HG02571 (cell line): ENCODE results near the gene KRT15.

ENCODE experiments used
- ATAC-seq: cut with Tn5 transposase; IDR thresholded peaks from one replicate; pipeline ENCODE4 v1.9.1; 2021; ENCODE audit warnings: mild to moderate bottlenecking, moderate library complexity; ENCODE audit not compliant: unreplicated experiment

Gene KRT15

DNA sequence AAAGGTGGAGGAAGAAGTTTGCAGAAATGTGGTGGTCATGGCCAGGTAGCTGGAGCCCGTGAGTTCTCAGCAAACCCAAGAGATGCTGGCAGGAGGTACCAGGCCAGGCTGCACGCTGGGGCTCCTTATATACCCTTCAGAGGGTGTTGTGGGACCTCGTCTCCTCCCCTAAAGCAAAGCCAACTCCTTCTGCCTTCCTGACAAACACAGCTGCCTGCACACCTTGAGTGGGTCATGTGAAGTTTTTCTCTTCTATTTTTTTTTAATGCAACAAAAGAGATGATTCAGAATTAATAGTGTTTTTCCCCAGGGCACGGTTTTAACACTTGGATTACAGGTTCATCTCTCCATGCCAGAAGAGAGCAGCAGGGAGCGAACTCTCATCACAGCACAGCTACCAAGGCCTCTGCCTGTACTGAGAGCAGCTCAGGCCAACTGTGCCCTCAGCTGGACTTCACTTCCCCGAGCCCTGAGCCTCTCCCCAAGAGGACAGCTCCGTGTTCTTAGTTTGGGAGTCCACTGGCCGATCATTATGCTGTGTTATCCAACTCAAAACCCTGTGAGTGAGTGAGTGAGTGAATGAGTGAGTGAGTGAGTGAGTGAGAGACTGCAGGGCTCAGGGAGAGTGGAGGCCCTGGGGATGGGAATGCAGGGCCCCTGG is at the start of gene KRT15:
Gene KRT15 (minus strand): TSS at position 102 of the 661 bp plus-strand sequence. CDS start 63 bp downstream, at position 39.
- ATAC-seq, result no peak

DNA sequence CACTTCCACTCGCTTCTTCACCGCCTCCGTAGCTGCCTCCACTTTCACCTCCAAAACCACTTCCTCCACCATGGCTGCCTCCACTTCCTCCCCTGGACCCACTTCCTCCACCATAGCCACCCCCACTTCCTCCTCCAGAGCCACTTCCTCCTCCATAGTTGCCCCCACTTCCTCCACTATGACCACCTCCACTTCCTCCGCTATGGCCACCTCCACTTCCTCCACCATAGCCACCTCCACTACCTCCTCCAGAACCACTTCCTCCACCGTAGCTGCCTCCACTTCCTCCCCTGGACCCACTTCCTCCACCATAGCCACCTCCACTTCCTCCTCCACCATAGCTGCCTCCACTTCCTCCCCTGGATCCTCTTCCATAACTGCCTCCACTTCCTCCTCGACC is 48.6 kb upstream of the KRT15 start:
- ATAC-seq, result no peak

DNA sequence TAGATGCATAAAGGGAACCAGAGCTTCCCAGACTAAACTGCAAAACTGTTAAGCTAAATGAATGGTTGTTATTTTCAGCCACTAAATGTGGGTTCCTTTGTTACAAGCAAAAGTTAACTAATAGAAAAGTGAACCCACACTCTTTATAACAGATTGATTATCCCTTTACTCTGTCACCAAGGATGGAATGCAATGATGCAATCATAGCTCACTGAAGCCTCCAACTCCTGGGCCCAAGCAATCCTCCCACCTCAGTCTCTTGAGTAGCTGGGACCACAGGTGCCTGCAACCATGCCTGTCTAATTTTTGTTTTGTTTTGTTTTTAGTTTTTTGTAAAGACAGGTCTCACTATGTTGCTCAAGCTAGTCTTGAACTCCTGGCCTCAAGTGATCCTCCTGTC is 46.6 kb upstream of the KRT15 start:
- no peak for ATAC-seq

DNA sequence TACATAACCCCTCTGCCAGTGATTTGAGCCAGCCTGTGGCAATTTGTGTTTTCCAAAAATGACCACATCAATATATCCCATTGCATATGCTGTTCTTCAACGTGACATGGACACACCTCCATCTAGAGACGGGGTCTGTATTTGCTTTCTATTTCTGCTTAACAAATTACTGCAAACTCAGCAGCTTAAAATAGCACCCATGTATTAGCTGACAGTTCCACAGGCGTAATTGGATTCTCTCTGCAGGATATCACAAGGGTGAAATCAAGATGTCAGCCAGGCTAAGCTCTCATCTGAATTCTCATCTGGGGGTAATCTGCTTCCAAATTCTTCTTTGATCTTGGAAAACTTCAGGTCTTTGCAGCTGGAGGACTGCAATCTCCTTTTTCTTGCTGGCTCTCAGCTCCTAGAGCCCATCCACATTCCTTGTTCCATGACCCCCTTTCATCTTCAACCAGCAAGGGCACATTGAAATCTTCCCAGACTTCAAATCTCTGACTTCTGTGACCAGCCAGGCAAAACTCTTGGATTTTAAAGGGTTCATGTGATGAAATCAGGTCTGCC is 45.0 kb upstream of the KRT15 start:
- no peak for ATAC-seq

GRCh38 chr17:41561554-41561953 is 42.9 kb upstream of the KRT15 start:
- no peak for ATAC-seq

DNA sequence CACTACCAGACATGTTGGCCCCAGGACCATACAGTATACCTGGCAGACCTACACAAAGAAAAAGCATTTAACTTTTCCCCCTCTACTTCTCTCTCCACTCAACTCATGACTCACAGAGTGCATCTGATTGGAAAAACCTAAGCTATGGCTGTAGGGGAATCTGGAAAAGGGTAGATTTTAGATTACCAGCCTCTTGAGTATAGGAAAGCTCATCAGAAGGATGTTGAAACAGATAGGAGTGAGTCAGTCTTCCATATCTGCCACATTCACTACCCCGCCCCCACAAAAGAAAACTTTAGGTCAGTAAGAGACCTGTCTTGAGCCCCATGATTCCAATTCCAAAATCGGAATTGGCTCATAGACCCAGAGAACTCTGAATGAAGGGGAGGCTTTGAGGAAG is 40.9 kb upstream of the KRT15 start:
- ATAC-seq, result no peak

- no peak for ATAC-seq
Observed at GRCh38 chr17:41556931-41557330, 38.2 kb upstream of the KRT15 start.

DNA sequence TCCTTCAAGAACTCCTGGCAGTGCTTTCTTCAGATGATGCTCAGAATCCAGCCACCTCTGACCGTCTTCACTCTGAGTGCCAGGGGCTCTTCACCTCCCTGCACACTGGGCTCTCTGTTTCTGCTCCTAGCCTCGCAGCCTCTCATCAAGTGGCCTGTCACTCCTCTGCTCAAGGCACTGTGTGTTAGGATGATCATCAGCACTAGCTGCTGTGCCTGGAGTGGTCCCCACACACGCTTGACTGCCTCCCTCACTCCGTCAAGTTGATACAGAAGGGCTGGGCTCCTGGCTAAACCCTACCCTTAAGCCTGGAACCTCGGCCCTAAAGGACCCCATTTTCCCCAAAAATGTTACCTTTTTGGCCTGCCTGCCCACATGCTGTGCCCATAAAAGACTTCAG is 37.6 kb upstream of the KRT15 start:
- ATAC-seq, result no peak

GRCh38 chr17:41555105-41555887 is 36.6 kb upstream of the KRT15 start:
- no peak for ATAC-seq

DNA sequence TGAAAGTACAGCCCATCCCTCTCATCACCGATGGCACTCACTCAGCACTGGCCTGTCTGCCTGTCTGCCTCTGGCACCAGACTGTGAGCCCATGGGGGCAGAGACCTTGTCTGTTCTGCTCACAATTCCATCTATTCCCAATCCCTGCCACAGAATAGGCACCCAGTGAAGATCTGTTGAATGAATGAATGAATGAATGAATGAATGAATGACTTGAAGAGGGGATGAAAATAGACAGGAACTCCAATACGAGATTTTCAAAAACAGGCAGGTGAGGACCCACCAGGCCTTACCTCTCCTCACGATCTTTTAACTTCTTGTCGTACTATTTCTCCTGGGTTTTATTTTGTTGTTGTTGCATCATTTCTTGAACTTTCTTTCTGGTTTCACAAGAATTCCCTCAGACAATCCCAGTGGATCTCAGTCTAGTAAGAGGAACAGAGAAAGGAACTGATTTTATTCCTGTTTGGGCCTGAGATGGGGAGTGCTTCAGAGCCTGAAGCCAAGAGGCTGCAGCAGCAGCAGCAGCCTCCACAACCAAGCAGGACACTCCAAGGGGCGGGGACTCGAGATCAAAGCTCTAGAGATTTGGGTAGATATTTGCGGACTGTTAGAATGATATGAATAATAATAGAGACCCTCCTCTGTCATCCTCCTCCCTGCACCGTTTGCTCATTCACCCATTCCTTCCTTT is 35.4 kb upstream of the KRT15 start:
- no peak for ATAC-seq

- ATAC-seq, result no peak
Observed at GRCh38 chr17:41553176-41553575, 34.5 kb upstream of the KRT15 start.

DNA sequence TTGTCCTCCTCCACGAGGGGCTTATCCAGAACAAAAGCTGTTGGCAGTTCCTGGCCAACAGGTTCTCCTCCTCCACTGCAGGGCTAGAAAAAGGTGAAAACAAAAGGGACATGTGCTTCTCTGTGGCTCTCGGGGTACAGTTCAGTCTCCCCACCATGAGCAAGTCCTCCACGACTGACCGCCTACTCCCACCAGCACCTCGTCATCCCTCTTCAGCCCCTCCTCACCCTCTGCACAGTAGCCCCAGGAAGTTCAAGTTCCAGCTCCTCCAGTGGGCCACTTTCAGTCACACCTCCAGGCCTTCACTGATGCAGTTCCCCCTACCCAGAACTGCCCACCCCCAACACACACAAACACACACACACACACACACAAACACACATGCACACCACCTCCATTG is 33.8 kb upstream of the KRT15 start:
- no peak for ATAC-seq

GRCh38 chr17:41551365-41551764 is 32.7 kb upstream of the KRT15 start:
- ATAC-seq, result no peak

DNA sequence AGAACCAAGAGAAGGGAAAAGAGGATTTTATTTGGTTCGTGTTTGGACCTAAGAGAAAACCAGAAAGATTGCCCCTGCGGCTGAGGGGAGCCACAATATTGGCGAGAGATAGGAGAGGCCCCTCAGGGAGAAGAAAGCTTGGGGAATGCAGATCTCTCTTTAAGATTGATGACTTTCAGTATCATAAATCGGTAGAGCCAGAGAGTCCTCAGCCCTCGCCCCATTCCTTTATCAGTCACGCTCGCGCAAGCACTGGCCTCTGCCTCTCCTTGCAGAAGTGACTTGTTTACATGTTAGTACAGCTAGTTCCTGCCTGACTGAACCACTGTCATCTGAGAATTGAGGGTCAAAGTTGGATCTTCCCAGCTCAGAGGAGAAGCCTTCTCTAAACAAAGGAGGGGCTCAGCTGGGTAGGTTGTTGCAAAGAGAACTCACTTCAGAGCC is 30.9 kb upstream of the KRT15 start:
- no peak for ATAC-seq

- ATAC-seq, result no peak
Observed at GRCh38 chr17:41548844-41549595, 30.3 kb upstream of the KRT15 start.

DNA sequence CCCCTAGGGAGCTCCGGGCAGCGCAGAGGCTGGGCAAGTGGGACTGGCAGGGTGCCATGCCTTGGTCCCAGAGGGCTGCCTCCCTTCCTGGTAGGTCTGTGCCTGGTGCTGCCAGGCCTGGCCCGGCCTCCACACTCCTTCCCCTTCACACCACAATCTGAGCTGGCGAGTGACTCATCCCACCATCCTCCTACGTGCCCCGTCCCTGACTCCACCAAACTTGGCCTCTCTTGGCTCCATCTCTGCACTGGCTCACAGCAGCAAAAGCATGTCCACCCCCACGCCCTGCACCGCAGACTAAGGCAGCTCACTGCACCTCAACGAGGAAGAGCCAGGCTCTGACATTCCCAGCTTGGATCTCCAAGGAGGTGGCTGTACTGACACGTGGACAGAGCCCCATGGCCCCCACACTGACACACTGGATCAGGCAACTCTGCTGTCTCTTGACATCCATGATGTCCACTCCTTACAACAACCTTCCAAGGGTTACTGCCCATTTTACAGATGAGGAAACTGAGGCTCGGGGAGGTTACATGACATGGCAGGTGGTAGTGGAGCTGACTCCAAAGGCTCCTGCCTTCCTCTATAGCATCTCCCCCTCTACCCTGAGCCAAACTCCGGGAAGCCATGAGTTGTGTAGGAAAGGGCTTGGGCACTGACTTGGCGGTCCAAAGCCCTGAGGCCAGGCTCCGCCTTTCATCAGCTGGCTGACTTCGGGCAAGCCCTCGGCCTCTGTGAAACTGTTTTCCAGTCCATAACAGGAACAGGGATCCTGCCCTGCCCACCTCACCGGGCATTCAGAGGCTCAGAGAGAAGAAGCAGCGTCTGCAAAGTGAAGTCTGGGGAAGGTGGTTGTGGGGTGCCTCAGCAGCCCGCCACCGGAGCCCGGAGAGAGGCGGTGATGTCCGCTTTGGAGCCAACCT is 29.5 kb upstream of the KRT15 start:
- no peak for ATAC-seq

- ATAC-seq, result no peak
Observed at GRCh38 chr17:41547378-41547841, 28.7 kb upstream of the KRT15 start.

DNA sequence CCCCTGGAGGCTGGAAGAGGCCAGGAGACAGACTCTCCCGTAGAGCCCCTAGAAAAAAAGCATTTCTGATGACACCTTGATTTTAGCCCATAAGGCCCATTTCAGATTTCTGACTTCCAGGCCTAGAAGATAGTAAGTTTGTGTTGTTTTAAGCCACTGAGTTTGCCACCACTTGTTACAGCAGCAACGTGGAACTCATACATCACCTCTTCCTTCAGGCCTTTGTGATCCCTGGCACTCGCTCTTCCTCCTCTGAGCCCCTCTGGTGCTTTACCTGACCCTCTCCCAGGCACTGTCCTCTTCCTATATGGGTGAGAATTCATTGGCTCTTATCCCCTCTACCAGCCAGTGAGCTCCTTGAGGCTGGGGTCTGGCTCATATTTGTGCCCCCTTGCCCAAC is 28.1 kb upstream of the KRT15 start:
- no peak for ATAC-seq

DNA sequence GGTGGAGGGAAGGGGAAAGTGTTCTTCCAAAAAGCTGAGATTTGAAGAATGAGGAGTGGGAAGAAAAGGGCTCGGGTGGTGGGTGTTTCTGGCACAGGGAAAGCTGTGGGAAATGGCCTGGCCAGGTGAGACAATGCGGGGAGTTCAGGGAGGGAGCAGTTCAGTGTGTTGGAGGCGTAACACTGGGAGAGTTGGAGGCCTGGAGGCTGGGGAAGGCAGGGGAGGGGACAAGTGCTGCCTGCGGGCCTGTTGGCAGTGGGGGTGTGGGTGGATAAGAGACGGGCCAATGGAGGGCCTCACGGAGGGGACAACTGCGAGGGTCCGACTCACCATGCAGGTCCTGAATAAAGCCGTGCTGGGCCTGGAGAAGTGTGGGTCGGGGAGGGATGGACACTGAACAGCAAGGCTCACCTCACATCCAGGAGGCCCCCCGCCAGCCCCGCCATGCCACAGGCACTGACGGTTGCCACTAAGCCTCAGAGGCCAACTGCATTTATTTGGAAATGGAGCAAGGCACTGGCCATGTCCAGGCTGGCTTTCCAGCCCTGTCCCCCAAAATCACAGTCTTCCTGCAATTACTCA is 27.2 kb upstream of the KRT15 start:
- ATAC-seq, result no peak
